NT2/D1 (cell line): ENCODE measurements around the gene TFAP2D.

Source experiments
- SUZ12 ChIP-seq: IDR thresholded peaks from 2 replicates; pipeline ENCODE4 v1.6.1; 2011; ENCODE audit not compliant: insufficient read length, insufficient read depth; ENCODE audit errors: extremely low read depth
- YY1 ChIP-seq: IDR thresholded peaks from 2 replicates; pipeline ENCODE4 v1.6.1; 2011; ENCODE audit not compliant: insufficient read length, insufficient read depth

DNA sequence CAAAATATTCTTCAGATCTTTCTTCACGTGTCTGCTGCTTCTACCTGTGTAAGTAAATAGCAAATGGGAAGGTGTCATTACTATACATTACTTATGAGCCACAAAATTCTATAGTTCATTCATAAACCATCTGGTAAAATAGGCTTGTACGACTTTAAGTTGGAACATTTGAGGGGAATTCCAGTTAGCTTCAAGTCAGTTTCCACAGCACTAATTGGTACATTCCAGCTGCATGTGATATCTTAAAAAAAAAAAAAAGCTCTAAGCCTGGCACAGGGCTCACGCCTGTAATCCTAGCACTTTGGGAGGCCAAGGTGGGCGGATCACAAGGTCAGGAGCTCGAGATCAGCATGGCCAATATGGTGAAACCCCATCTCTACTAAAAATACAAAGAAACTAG lies 82.2 kb downstream of the TFAP2D start:
- TF ChIP-seq YY1 (no peak), SUZ12 (no peak)
